RWPE2 (cell line): Measurements from ENCODE around the gene TAS2R1.

Source experiments
- ATAC-seq: fragments of 200-7000 bp; cut with Tn5 transposase; 3 replicates; pipeline ENCODE4 v1.9.1; 2021; ENCODE audit warnings: low read depth
- DNase-seq: peaks from one replicate; pipeline ENCODE4 v3.0.0-alpha.2; 2020; ENCODE audit warnings: low spot score
- H3K27ac ChIP-seq: fragments of 450-650 bp; 2 replicates; pipeline ENCODE4 v1.5.1; 2017; ENCODE audit warnings: mild to moderate bottlenecking; ENCODE audit not compliant: poor library complexity, severe bottlenecking
- H3K27me3 ChIP-seq: fragments of 250-450 bp; sonication (Bioruptor Pico); 2 replicates; pipeline ENCODE4 v1.5.1; 2021; ENCODE audit warnings: mild to moderate bottlenecking, moderate library complexity; ENCODE audit not compliant: insufficient read depth, poor library complexity, severe bottlenecking
- H3K36me3 ChIP-seq: fragments of 250-450 bp; sonication (Bioruptor Pico); 2 replicates; pipeline ENCODE4 v1.5.1; 2020; ENCODE audit warnings: low read depth, mild to moderate bottlenecking, moderate library complexity
- H3K4me1 ChIP-seq: fragments of 250-450 bp; sonication (Bioruptor Pico); 2 replicates; pipeline ENCODE4 v1.5.1; 2021; ENCODE audit warnings: mild to moderate bottlenecking, moderate library complexity; ENCODE audit not compliant: insufficient read depth, poor library complexity, severe bottlenecking
- H3K4me3 ChIP-seq: fragments of 250-450 bp; sonication (Bioruptor Pico); 2 replicates; pipeline ENCODE4 v1.5.1; 2021; ENCODE audit warnings: mild to moderate bottlenecking, moderate library complexity; ENCODE audit not compliant: severe bottlenecking
- H3K9me3 ChIP-seq: fragments of 250-450 bp; sonication (Bioruptor Pico); 2 replicates; pipeline ENCODE4 v1.5.1; 2021; ENCODE audit warnings: mild to moderate bottlenecking, moderate library complexity; ENCODE audit not compliant: severe bottlenecking
- TF ChIP-seq, protein P1 (sequence below): fragments of 450-650 bp; IDR thresholded peaks from one replicate; pipeline ENCODE4 v1.5.1; 2017; ENCODE audit warnings: mild to moderate bottlenecking, moderate library complexity; ENCODE audit not compliant: poor library complexity, severe bottlenecking

The TAS2R1 gene

DNA sequence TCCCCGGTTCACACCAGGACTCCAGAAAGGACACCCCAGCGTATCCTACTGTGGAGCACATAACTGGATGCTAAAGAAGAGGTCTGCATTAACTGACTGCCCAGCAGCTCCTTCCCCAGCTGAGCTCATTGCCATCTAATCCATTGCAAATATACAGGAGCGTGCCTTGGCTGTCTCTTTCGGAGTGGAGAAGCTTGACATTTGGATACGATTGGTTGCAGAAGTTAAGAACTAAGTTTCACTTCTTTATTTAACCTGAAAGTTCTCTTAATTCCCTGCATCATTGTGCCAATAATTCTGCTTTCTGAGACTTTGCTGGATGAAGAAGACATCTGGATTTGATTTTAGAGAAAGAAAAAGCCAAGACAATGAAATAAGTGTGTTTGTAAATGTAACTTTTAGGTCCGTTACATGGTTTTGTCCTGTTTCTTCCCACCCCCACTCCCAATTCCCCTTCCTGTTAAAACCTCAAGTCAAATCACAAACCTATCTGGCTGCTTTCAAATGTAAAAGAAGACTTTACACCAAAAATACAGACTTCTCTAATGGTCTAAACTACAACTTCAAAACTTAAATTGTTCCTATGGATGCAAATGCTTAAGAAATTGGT lies 33.9 kb downstream of the TAS2R1 start:
- Histone ChIP-seq H3K27ac (no peak overlapping the region), H3K9me3 (no peaks in the 10 kb centered on the region), H3K4me3 (no peak overlapping the region), H3K27me3 (peaks cover 33% of the 10 kb centered on the region), H3K36me3 (no peaks in the 10 kb centered on the region), H3K4me1 (no peaks in the 10 kb centered on the region)
- TF ChIP-seq, protein P1, sequence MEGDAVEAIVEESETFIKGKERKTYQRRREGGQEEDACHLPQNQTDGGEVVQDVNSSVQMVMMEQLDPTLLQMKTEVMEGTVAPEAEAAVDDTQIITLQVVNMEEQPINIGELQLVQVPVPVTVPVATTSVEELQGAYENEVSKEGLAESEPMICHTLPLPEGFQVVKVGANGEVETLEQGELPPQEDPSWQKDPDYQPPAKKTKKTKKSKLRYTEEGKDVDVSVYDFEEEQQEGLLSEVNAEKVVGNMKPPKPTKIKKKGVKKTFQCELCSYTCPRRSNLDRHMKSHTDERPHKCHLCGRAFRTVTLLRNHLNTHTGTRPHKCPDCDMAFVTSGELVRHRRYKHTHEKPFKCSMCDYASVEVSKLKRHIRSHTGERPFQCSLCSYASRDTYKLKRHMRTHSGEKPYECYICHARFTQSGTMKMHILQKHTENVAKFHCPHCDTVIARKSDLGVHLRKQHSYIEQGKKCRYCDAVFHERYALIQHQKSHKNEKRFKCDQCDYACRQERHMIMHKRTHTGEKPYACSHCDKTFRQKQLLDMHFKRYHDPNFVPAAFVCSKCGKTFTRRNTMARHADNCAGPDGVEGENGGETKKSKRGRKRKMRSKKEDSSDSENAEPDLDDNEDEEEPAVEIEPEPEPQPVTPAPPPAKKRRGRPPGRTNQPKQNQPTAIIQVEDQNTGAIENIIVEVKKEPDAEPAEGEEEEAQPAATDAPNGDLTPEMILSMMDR = no peak
- ATAC-seq = no peak
- no peak for DNase-seq

DNA sequence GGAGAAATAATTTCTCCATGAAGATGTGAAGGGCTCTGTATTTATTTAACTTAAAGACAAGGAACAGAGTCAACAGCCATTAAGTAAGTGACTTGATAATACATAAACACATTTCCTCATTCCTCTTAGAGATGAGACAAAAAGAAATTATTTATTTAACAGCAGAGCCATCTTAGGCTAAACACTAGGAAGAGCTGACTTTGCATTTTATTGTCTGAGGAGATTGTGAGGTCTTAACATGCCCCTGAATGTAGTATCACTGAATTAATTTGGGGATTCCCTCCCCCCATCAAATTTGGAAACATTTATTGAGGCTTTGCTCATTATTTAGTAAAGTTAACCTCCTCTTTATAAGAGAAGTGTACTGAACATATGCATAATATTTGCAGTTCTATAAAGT lies 35.2 kb downstream of the TAS2R1 start:
- DNase-seq = no peak
- TF ChIP-seq, protein P1 = no peak
- Histone ChIP-seq H3K27ac (no peak overlapping the region), H3K4me3 (no peak overlapping the region), H3K9me3 (no peaks in the 10 kb centered on the region), H3K4me1 (no peaks in the 10 kb centered on the region), H3K36me3 (no peaks in the 10 kb centered on the region), H3K27me3 (peaks cover 33% of the 10 kb centered on the region)
- no peak for ATAC-seq

DNA sequence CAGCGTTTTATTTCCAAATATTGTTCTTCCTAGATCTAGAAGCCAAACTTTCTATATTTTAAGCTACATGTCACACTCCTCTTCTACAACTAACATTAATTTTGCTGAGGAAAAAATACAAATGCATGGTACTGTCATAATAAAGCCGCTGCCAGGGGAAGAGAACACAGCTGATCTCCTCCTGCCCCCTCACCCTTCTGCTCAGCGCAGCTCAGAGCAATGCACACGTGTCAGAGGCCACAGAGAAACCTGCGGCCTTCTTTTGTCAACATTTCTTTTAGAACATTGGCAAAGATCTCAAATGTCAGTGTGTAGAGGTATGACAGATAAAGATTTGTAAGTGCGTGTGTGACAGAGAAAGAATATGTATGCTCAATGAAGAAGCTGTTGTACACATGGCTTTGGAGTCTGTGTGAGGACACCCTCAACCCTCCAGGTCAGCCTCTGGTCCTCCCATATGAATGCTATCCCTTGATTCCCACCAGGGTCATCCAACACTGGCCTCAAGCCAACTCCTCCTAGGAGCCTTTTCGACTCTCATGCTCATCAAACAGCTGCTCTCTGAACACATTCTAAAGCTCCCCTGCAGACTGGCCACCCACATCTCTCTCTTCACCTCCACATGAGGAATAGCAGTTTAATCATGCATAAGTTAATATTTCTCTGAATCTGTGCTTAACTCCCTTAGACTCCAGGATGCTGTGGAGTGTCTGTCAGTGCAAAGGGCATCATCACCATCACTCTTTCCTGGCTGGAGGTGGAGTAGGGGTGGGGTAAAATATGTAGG lies 40.9 kb downstream of the TAS2R1 start:
- Histone ChIP-seq H3K27ac (no peak overlapping the region), H3K4me3 (no peak overlapping the region), H3K36me3 (no peaks in the 10 kb centered on the region), H3K4me1 (no peaks in the 10 kb centered on the region), H3K9me3 (no peaks in the 10 kb centered on the region), H3K27me3 (peaks cover 7% of the 10 kb centered on the region)
- no peak for DNase-seq
- TF ChIP-seq, protein P1 = no peak
- ATAC-seq = no peak

GRCh38 chr5:9588254-9588653 lies 41.9 kb downstream of the TAS2R1 start:
- H3K9me3 ChIP-seq = no peaks in the 10 kb centered on the region
- H3K4me1 ChIP-seq = no peaks in the 10 kb centered on the region
- DNase-seq (no peak), ATAC-seq (no peak; the same call in 2 of the 3 replicates)
- H3K4me3 ChIP-seq = no peak overlapping the region
- peaks cover 7% of the 10 kb centered on the region for H3K27me3 ChIP-seq
- no peaks in the 10 kb centered on the region for H3K36me3 ChIP-seq
- TF ChIP-seq, protein P1 = no peak
- H3K27ac ChIP-seq = no peak overlapping the region

GRCh38 chr5:9587135-9587534 lies 43.0 kb downstream of the TAS2R1 start:
- no peak for DNase-seq
- peaks cover 7% of the 10 kb centered on the region for H3K27me3 ChIP-seq
- ATAC-seq = no peak
- TF ChIP-seq, protein P1 = no peak
- no peaks in the 10 kb centered on the region for H3K9me3 ChIP-seq
- no peak overlapping the region for H3K4me3 ChIP-seq
- H3K27ac ChIP-seq = no peak overlapping the region
- H3K36me3 ChIP-seq = no peaks in the 10 kb centered on the region
- H3K4me1 ChIP-seq = no peaks in the 10 kb centered on the region
